ENCODE data around the gene AGAP5. TPM values are rescaled to one million over a fixed set of nuclear protein-coding genes. Genes with fewer than 3 reads are reported as not detected.
"Not testable (repeated sequence)": the region's sequence is repeated elsewhere in the genome, so short reads cannot be mapped to it uniquely, and the experiment has no call there.

AGAP5 gene
- total and polyA plus RNA-seq, 4 experiments from 2014 or later, result 0.15 to 15.3 (median 13.6) TPM; not detected in 1

GRCh38 chr10:73715179-73716156, 17.6 kb upstream of the AGAP5 start:
- not testable (repeated sequence) for H3K4me3 Mint-ChIP-seq
- peaks cover 39 to 56% of the 10 kb centered on the region in 2 donors for H3K36me3 Mint-ChIP-seq

DNA sequence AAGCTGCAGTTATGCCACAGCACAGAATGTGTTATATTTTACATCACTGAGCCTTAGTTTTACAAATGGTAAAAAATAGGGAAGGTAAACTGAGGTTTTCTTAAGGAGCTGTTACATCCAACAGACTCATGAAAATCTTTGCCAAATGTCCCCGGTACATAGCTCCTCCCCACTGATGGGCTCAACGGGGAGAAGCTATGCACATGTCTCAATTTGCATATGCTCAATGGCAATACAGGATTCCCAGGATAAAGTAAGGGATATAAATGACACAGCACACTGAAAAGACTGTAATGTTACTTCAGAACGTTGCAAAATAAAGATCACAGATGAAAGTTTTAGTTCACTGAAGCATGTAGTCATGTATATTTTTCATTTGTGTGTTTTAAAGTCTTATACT, 16.6 kb upstream of the AGAP5 start:
- intact Hi-C loops (cut with micrococcal nuclease); H3K4me1 Mint-ChIP-seq; H3K9me3 ChIP-seq (ENCODE audit: control insufficient read depth in 1 of 2, low read length in 2 of 2); H3K27ac Mint-ChIP-seq; DNase-seq; H3K27me3 Mint-ChIP-seq; H3K27ac ChIP-seq (ENCODE audit: low read depth, low read length); H3K4me1 ChIP-seq (ENCODE audit: insufficient read depth, low read length); H3K4me3 Mint-ChIP-seq; CTCF ChIA-PET (ENCODE audit: partially characterized antibody); H3K4me3 ChIP-seq (ENCODE audit: low read length in 2 of 2); H3K27me3 ChIP-seq (ENCODE audit: insufficient read depth, low read length); POLR2A ChIA-PET (ENCODE audit: partially characterized antibody); H3K9me3 Mint-ChIP-seq: not testable (repeated sequence)
- H3K36me3 ChIP-seq (ENCODE audit: insufficient read depth, low read length), result peaks cover 31% of the 10 kb centered on the region
- peaks cover 42 to 56% of the 10 kb centered on the region in 2 donors for H3K36me3 Mint-ChIP-seq

More at GRCh38 chr10:73715179-73716156, 17.6 kb upstream of the AGAP5 start:
- H3K9me3 Mint-ChIP-seq; POLR2A ChIA-PET (ENCODE audit: partially characterized antibody); H3K4me1 Mint-ChIP-seq; CTCF ChIA-PET (ENCODE audit: partially characterized antibody); H3K9me3 ChIP-seq (ENCODE audit: control insufficient read depth in 1 of 2, low read length in 2 of 2); H3K27me3 Mint-ChIP-seq; intact Hi-C loops (cut with micrococcal nuclease); H3K27ac ChIP-seq (ENCODE audit: low read depth, low read length); H3K27ac Mint-ChIP-seq; H3K27me3 ChIP-seq (ENCODE audit: insufficient read depth, low read length); DNase-seq; H3K4me3 ChIP-seq (ENCODE audit: low read length in 2 of 2); H3K4me1 ChIP-seq (ENCODE audit: insufficient read depth, low read length): not testable (repeated sequence)
- peaks cover 37% of the 10 kb centered on the region for H3K36me3 ChIP-seq (ENCODE audit: insufficient read depth, low read length)

DNA sequence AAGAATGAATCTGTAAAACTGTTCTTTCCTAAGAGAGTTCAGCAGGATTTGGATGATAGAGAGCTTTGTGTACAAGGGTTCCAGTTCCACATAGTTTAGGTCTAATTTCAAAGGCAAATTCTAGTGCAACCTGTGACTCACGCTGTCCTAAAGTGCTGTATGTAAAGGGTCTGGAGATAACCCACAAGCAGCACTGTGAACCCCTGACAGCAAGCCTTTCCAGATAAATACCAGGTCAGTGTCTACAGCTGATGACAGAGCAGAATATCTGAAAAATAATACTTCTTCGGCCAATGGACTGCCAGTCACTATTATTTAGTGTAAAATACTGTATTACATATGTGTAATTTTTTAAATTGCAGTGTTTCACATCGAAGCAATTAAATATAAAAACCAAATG, 16.0 kb upstream of the AGAP5 start:
- H3K27me3 ChIP-seq (ENCODE audit: insufficient read depth, low read length); POLR2A ChIA-PET (ENCODE audit: partially characterized antibody); CTCF ChIA-PET (ENCODE audit: partially characterized antibody); intact Hi-C loops (cut with micrococcal nuclease); H3K4me1 ChIP-seq (ENCODE audit: insufficient read depth, low read length); H3K9me3 Mint-ChIP-seq; H3K27me3 Mint-ChIP-seq; H3K27ac ChIP-seq (ENCODE audit: low read depth, low read length); H3K4me3 ChIP-seq (ENCODE audit: low read length in 2 of 2); H3K4me1 Mint-ChIP-seq; H3K4me3 Mint-ChIP-seq; H3K9me3 ChIP-seq (ENCODE audit: control insufficient read depth in 1 of 2, low read length in 2 of 2); DNase-seq: not testable (repeated sequence)
- peaks cover 36 to 52% of the 10 kb centered on the region in 2 donors for H3K36me3 Mint-ChIP-seq
- H3K27ac Mint-ChIP-seq, result peak overlapping the region in 1 of 7 donors; percentile 54
- peaks cover 31% of the 10 kb centered on the region for H3K36me3 ChIP-seq (ENCODE audit: insufficient read depth, low read length)

GRCh38 chr10:73711683-73712082, 13.8 kb upstream of the AGAP5 start:
- H3K4me3 Mint-ChIP-seq; CTCF ChIA-PET (ENCODE audit: partially characterized antibody); H3K9me3 Mint-ChIP-seq; intact Hi-C loops (cut with micrococcal nuclease); H3K9me3 ChIP-seq (ENCODE audit: control insufficient read depth in 1 of 2, low read length in 2 of 2); H3K27ac ChIP-seq (ENCODE audit: low read depth, low read length); POLR2A ChIA-PET (ENCODE audit: partially characterized antibody); DNase-seq; H3K4me1 Mint-ChIP-seq; H3K27ac Mint-ChIP-seq; H3K27me3 ChIP-seq (ENCODE audit: insufficient read depth, low read length); H3K27me3 Mint-ChIP-seq; H3K4me3 ChIP-seq (ENCODE audit: low read length in 2 of 2); H3K4me1 ChIP-seq (ENCODE audit: insufficient read depth, low read length): not testable (repeated sequence)
- peaks cover 12% of the 10 kb centered on the region for H3K36me3 ChIP-seq (ENCODE audit: insufficient read depth, low read length)
- peaks cover 21 to 34% of the 10 kb centered on the region in 2 donors for H3K36me3 Mint-ChIP-seq

DNA sequence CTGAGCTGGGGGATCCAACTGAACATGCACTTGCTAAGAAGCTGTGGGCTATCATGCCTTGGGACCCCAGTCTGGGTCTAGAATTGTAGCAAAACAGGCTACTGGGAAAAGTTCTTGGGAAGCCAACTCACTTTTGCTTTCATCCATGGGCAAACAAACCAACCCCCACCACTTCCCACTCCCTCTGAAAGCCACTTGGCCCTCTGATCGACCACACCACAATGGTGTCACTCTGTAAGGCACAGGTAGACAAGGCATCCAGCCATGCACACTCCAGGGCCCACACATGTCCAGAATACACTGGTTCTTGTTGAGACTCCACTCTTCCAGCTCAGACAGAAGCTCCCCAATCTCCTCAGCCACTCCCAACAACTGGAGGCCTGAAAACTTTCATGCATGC, 10.2 kb upstream of the AGAP5 start:
- H3K9me3 ChIP-seq (ENCODE audit: control insufficient read depth in 1 of 2, low read length in 2 of 2); H3K4me3 ChIP-seq (ENCODE audit: low read length in 2 of 2); intact Hi-C loops (cut with micrococcal nuclease); H3K9me3 Mint-ChIP-seq; H3K4me3 Mint-ChIP-seq; H3K4me1 Mint-ChIP-seq; H3K27me3 Mint-ChIP-seq; DNase-seq; POLR2A ChIA-PET (ENCODE audit: partially characterized antibody); H3K4me1 ChIP-seq (ENCODE audit: insufficient read depth, low read length); CTCF ChIA-PET (ENCODE audit: partially characterized antibody); H3K27ac ChIP-seq (ENCODE audit: low read depth, low read length); H3K27me3 ChIP-seq (ENCODE audit: insufficient read depth, low read length); H3K36me3 ChIP-seq (ENCODE audit: insufficient read depth, low read length): not testable (repeated sequence)
- Mint-ChIP-seq H3K36me3 (peaks cover 29 to 32% of the 10 kb centered on the region in 2 donors), H3K27ac (peak overlapping the region in 4 of 7 donors; percentile 19 to 66 (median 26))

DNA sequence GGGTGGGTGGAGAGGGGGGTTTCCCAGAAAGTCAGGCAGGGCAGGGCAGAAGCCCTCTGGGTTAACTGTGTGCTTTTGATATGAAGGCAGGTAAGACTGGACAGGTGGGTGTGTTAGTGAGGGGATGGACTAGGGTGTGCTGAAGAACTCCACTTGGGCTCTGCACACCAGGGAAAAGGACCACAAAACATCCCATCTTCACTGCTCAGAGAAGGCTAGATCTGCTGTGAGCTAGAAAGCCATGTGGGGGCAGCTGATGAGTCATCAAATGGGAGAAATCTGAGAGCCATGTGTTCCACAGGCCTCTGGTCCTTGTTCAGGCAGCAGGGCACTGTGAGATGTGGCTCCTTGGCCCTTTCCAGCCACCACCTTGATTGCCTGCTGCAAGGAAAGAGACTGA, 9.7 kb upstream of the AGAP5 start:
- CTCF ChIA-PET (ENCODE audit: partially characterized antibody); H3K4me1 Mint-ChIP-seq; H3K4me1 ChIP-seq (ENCODE audit: insufficient read depth, low read length); H3K27ac Mint-ChIP-seq; H3K4me3 ChIP-seq (ENCODE audit: low read length in 2 of 2); POLR2A ChIA-PET (ENCODE audit: partially characterized antibody); intact Hi-C loops (cut with micrococcal nuclease); H3K27me3 ChIP-seq (ENCODE audit: insufficient read depth, low read length); H3K27me3 Mint-ChIP-seq; H3K36me3 ChIP-seq (ENCODE audit: insufficient read depth, low read length); H3K27ac ChIP-seq (ENCODE audit: low read depth, low read length); H3K4me3 Mint-ChIP-seq; H3K9me3 Mint-ChIP-seq; H3K9me3 ChIP-seq (ENCODE audit: control insufficient read depth in 1 of 2, low read length in 2 of 2); DNase-seq: not testable (repeated sequence)
- peaks cover 25 to 31% of the 10 kb centered on the region in 2 donors for H3K36me3 Mint-ChIP-seq

DNA sequence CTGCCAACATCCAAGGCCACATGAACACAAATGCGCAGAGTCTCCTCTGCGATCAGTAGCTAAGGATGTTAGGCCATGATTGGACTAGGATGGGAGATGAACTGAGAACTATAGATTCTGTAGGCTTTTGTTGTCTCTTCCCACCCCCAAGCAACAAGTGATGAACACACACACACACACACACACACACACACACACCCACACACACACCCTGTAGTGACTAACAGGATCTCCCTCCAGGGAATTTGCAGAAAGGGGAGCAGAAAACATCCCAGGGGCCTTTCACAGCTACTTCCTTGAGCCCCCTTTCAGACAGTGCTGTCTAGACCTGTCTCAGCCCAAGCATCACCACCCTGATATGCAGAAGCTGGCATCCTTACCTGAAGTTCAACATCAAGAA, 8.6 kb upstream of the AGAP5 start:
- H3K27ac Mint-ChIP-seq, result peak overlapping the region in 1 of 7 donors; percentile 60
- H3K27me3 Mint-ChIP-seq; H3K9me3 ChIP-seq (ENCODE audit: control insufficient read depth in 1 of 2, low read length in 2 of 2); H3K4me3 Mint-ChIP-seq; H3K27me3 ChIP-seq (ENCODE audit: insufficient read depth, low read length); DNase-seq; H3K9me3 Mint-ChIP-seq; H3K4me1 ChIP-seq (ENCODE audit: insufficient read depth, low read length); POLR2A ChIA-PET (ENCODE audit: partially characterized antibody); H3K27ac ChIP-seq (ENCODE audit: low read depth, low read length); intact Hi-C loops (cut with micrococcal nuclease); H3K4me3 ChIP-seq (ENCODE audit: low read length in 2 of 2); H3K36me3 ChIP-seq (ENCODE audit: insufficient read depth, low read length); H3K4me1 Mint-ChIP-seq: not testable (repeated sequence)
- CTCF ChIA-PET (ENCODE audit: partially characterized antibody), result interaction anchor here (0.6 kb wide), 1 partner anchor 252 kb away, joined by 3 read pairs; no protein-coding TSS in a partner anchor
- H3K36me3 Mint-ChIP-seq, result peaks cover 23 to 34% of the 10 kb centered on the region in 2 donors

Measured in CD4-positive, alpha-beta memory T cell (primary cell).